Thyroid gland (tissue), 4 donors: ENCODE measurements around the gene CHMP6.

Experiments
- POLR2A ChIP-seq, 2 donors: fragments of 450-650 bp; IDR thresholded peaks; one replicate each; pipeline ENCODE4 v1.6.1; 2017; ENCODE audit warnings: antibody characterized with exemption in 2 of 2, mild to moderate bottlenecking in 2 of 2, moderate library complexity in 1 of 2
- TF ChIP-seq, protein P1 (sequence below), 6 experiments: fragments of 200-600 bp in 3 of 6; fragments of 450-650 bp in 3 of 6; sonication (generic) in 3 of 6; IDR thresholded peaks; one replicate each; pipeline ENCODE4 v1.5.1; 2016 to 2019; ENCODE audit warnings: antibody characterized with exemption in 6 of 6, mild to moderate bottlenecking in 2 of 6, inconsistent platforms in 1 of 6, moderate library complexity in 1 of 6

DNA sequence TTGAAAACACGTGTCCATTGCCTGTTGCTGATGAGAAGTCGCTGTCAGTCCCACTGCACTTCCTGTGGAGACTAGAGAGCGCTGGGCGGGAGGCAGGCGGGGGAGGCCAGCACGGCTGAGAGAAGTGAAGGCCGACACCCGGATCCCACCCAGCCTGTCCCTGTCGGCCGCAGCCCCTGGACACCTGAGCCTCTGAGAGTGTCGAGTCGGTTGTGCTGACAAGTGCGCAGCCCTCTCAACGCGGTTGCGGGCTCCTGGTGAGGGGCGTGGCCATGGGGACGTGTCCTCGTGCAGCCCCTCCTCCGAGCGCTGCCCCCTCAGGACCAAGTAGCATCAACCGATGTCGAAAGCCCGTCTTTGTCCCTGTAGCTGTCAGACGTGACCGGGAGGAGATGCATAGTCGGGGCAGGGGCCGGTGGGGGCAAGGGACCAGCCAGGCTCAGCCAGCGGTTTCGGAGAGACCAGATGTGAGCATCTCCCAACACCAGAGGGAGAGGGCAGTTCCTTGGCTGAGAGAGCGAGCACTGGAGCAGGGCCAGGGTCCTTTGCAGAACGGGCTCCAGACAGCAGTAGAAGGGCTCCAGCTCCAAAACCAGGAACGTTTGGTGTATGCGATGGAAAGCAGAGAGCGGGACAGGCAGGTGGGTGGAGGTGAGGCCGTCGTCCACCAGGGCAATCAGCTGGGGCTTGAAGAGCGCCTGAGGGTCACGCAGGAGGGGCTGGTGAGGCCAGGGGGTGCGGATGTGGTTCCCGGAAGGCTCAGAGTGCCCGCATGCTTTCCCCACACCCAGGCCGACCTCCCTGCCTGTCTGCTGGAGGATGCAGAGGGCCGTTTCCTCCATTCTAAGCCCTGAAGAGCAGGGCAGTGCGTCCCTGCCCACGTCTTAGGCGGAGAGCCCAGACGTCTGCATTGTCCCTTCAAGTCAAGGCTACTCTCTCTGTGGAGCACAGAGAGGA lies 43.3 kb upstream of the CHMP6 start:
- TF ChIP-seq, protein P1, sequence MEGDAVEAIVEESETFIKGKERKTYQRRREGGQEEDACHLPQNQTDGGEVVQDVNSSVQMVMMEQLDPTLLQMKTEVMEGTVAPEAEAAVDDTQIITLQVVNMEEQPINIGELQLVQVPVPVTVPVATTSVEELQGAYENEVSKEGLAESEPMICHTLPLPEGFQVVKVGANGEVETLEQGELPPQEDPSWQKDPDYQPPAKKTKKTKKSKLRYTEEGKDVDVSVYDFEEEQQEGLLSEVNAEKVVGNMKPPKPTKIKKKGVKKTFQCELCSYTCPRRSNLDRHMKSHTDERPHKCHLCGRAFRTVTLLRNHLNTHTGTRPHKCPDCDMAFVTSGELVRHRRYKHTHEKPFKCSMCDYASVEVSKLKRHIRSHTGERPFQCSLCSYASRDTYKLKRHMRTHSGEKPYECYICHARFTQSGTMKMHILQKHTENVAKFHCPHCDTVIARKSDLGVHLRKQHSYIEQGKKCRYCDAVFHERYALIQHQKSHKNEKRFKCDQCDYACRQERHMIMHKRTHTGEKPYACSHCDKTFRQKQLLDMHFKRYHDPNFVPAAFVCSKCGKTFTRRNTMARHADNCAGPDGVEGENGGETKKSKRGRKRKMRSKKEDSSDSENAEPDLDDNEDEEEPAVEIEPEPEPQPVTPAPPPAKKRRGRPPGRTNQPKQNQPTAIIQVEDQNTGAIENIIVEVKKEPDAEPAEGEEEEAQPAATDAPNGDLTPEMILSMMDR (IDR thresholded peaks at IDR 0.05), result no peak
- TF ChIP-seq POLR2A (IDR thresholded peaks at IDR 0.05), result no peak
